Measurements from ENCODE around the gene MAPK8IP1. TPM values are rescaled to one million over a fixed set of nuclear protein-coding genes. Genes with fewer than 3 reads are reported as not detected.

The MAPK8IP1 gene
- total RNA-seq, 1 experiment from 2014 or later: 2.2 TPM

DNA sequence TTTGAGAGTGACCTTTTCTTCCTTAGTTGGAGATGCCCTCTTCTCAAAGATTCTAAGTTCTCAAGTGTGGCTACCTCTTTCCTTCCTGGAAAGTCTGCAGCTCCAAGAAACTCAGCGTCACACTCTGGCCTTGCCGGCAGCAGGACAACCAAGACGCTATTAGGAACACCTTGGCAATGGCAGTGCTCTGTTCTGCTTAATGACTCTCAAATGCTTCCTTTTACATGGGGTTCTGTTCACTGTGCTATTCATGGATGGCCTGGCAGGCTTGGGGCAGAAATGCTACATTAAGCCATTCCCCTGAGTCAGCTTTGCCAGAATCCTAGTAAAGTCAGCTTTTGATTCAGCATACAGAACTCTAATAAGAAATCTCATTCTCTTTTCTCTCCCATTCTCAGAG, 62.9 kb downstream of the MAPK8IP1 start:
- no peak for TF ChIP-seq CTCF (IDR thresholded peaks at IDR 0.05; ENCODE audit: unreplicated experiment)
- peaks cover 94% of the 10 kb centered on the region for H3K36me3 Mint-ChIP-seq (ENCODE audit: insufficient read depth, unreplicated experiment)
- no peaks in the 10 kb centered on the region for H3K4me1 Mint-ChIP-seq (ENCODE audit: insufficient read depth, unreplicated experiment)
- CTCF ChIA-PET: interaction anchor here (0.7 to 2.8 kb wide), 2 partner anchors 17 to 22 kb away, joined by 4 to 12 read pairs; no protein-coding TSS in a partner anchor
- H3K27ac Mint-ChIP-seq (ENCODE audit: low read depth, unreplicated experiment): no peak overlapping the region
- H3K4me3 Mint-ChIP-seq (ENCODE audit: unreplicated experiment): no peak overlapping the region
- H3K27me3 Mint-ChIP-seq (ENCODE audit: insufficient read depth, unreplicated experiment): no peaks in the 10 kb centered on the region
- intact Hi-C loops (cut with micrococcal nuclease): no loop called here
- BruUV-seq (replicated peaks): no TSS peak
- POLR2A ChIA-PET: interaction anchor here (0.7 to 1.2 kb wide), 2 partner anchors 16 to 17 kb away, joined by 3 to 5 read pairs; no protein-coding TSS in a partner anchor
- DNase-seq (ENCODE audit: unreplicated experiment): no peak
- no peaks in the 10 kb centered on the region for H3K9me3 Mint-ChIP-seq (ENCODE audit: unreplicated experiment)

GRCh38 chr11:45949992-45950407, 64.5 kb downstream of the MAPK8IP1 start:
- intact Hi-C loops (cut with micrococcal nuclease): no loop called here
- Mint-ChIP-seq H3K4me1 (ENCODE audit: insufficient read depth, unreplicated experiment) (no peaks in the 10 kb centered on the region), H3K27ac (ENCODE audit: low read depth, unreplicated experiment) (no peak overlapping the region), H3K36me3 (ENCODE audit: insufficient read depth, unreplicated experiment) (peaks cover 89% of the 10 kb centered on the region), H3K4me3 (ENCODE audit: unreplicated experiment) (no peak overlapping the region), H3K27me3 (ENCODE audit: insufficient read depth, unreplicated experiment) (no peaks in the 10 kb centered on the region), H3K9me3 (ENCODE audit: unreplicated experiment) (no peaks in the 10 kb centered on the region)
- ChIA-PET POLR2A (no interaction called here), CTCF (interaction anchor here (0.6 to 3.4 kb wide), 4 partner anchors 15 to 645 kb away, joined by 3 to 22 read pairs (median 4); no protein-coding TSS in a partner anchor)
- TF ChIP-seq CTCF (IDR thresholded peaks at IDR 0.05; ENCODE audit: unreplicated experiment): no peak
- no peak for DNase-seq (ENCODE audit: unreplicated experiment)
- BruUV-seq (replicated peaks): no TSS peak

Other genes starting within 250 kb of the MAPK8IP1 start
- not detected in 2 replicates for gene CHST1, start 220.0 kb upstream of the MAPK8IP1 start, total RNA-seq (2022)
- gene SLC35C1, start 80.5 kb upstream of the MAPK8IP1 start, total RNA-seq (2022): 11.9 and 14.4 TPM in 2 replicates
- gene CRY2, start 38.2 kb upstream of the MAPK8IP1 start, total RNA-seq (2022): 8.1 and 8.6 TPM in 2 replicates
- gene FREY1, start 21.6 kb downstream of the MAPK8IP1 start, total RNA-seq (2022): 1.0 and 1.3 TPM in 2 replicates
- gene PEX16, start 32.2 kb downstream of the MAPK8IP1 start, total RNA-seq (2022): 28.1 and 30.2 TPM in 2 replicates
- gene LARGE2, start 37.0 kb downstream of the MAPK8IP1 start, total RNA-seq (2022): 0.52 and 0.91 TPM in 2 replicates
- gene PHF21A, start 235.8 kb downstream of the MAPK8IP1 start, total RNA-seq (2022): 33.2 and 37.6 TPM in 2 replicates